B cell (primary cell): ENCODE results near the gene ROR2.

ENCODE experiments used
- EZH2 ChIP-seq: IDR thresholded peaks from 2 replicates; pipeline ENCODE4 v1.6.1; 2012; ENCODE audit warnings: borderline replicate concordance, low read depth, mild to moderate bottlenecking, moderate library complexity, low read length; ENCODE audit not compliant: insufficient read depth, poor library complexity, severe bottlenecking
- TF ChIP-seq, protein P1 (sequence below): fragments of 200-600 bp; IDR thresholded peaks from one replicate; pipeline ENCODE4 v1.8.0; 2022; ENCODE audit warnings: antibody characterized with exemption, mild to moderate bottlenecking

DNA sequence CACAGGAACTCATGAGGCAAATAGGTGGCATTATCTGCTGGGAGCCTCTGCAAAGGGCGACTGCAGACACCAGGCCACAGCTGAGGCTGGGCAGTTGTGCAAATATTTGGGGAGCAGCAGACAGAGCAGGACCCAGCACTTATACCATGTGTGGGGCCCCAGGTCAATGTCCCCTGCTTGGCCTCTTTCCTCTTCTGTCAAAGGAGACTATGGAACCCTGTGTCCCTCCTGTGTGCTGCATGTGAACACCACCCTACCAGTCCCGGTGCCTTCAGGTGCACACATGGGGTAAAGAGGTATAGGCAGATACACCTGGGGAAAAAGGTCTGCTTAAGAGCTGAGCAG, 50.8 kb downstream of the ROR2 start:
- TF ChIP-seq, protein P1, sequence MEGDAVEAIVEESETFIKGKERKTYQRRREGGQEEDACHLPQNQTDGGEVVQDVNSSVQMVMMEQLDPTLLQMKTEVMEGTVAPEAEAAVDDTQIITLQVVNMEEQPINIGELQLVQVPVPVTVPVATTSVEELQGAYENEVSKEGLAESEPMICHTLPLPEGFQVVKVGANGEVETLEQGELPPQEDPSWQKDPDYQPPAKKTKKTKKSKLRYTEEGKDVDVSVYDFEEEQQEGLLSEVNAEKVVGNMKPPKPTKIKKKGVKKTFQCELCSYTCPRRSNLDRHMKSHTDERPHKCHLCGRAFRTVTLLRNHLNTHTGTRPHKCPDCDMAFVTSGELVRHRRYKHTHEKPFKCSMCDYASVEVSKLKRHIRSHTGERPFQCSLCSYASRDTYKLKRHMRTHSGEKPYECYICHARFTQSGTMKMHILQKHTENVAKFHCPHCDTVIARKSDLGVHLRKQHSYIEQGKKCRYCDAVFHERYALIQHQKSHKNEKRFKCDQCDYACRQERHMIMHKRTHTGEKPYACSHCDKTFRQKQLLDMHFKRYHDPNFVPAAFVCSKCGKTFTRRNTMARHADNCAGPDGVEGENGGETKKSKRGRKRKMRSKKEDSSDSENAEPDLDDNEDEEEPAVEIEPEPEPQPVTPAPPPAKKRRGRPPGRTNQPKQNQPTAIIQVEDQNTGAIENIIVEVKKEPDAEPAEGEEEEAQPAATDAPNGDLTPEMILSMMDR, result no peak
- no peak for TF ChIP-seq EZH2
